DOHH2 (cell line): Measurements from ENCODE around the gene RHOU.

Source experiments
- H3F3A ChIP-seq: fragments of 200-600 bp; sonication (generic), shearing (Covaris generic); 2 replicates; pipeline ENCODE4 v1.6.0; 2016; ENCODE audit warnings: antibody characterized with exemption, mild to moderate bottlenecking; ENCODE audit not compliant: control insufficient read depth, insufficient read depth
- H3K27ac ChIP-seq: fragments of 200-600 bp; sonication (generic); 2 replicates; pipeline ENCODE4 v1.5.1; 2014; ENCODE audit warnings: low read depth, mild to moderate bottlenecking, low read length, moderate library complexity
- H3K27me3 ChIP-seq: fragments of 200-600 bp; sonication (generic); 2 replicates; pipeline ENCODE4 v1.6.1; 2014; ENCODE audit warnings: mild to moderate bottlenecking, low read length, mixed read lengths; ENCODE audit not compliant: control insufficient read depth
- H3K36me3 ChIP-seq: fragments of 200-600 bp; sonication (generic); 2 replicates; pipeline ENCODE4 v1.6.1; 2014; ENCODE audit warnings: mild to moderate bottlenecking, low read length, moderate library complexity, mixed read lengths; ENCODE audit not compliant: control insufficient read depth
- H3K4me1 ChIP-seq: fragments of 200-600 bp; sonication (generic); 2 replicates; pipeline ENCODE4 v1.6.1; 2014; ENCODE audit warnings: mild to moderate bottlenecking, low read length, mixed read lengths; ENCODE audit not compliant: control insufficient read depth
- H3K4me2 ChIP-seq: fragments of 200-600 bp; sonication (generic); 2 replicates; pipeline ENCODE4 v1.6.0; 2014; ENCODE audit warnings: mild to moderate bottlenecking, low read length, moderate library complexity
- H3K4me3 ChIP-seq: fragments of 200-600 bp; sonication (generic); 2 replicates; pipeline ENCODE4 v1.5.1; 2014; ENCODE audit warnings: mild to moderate bottlenecking, low read length, mixed read lengths
- H3K79me2 ChIP-seq: fragments of 200-600 bp; sonication (generic); 2 replicates; pipeline ENCODE4 v1.6.1; 2014; ENCODE audit warnings: mild to moderate bottlenecking, low read length, mixed read lengths; ENCODE audit not compliant: control insufficient read depth
- H3K9me2 ChIP-seq: fragments of 200-600 bp; sonication (generic); replicated peaks from 2 replicates; pipeline ENCODE4 v1.6.1; 2014; ENCODE audit warnings: mild to moderate bottlenecking, low read length, mixed read lengths; ENCODE audit not compliant: control insufficient read depth
- H3K9me3 ChIP-seq: fragments of 200-600 bp; sonication (generic); 2 replicates; pipeline ENCODE4 v1.6.1; 2014; ENCODE audit warnings: antibody characterized with exemption, low read length, mixed read lengths; ENCODE audit not compliant: control insufficient read depth, insufficient read depth
- H4K20me1 ChIP-seq: fragments of 200-600 bp; sonication (generic); 2 replicates; pipeline ENCODE4 v1.6.0; 2014; ENCODE audit warnings: low read depth, mild to moderate bottlenecking, antibody characterized with exemption, low read length, moderate library complexity; ENCODE audit not compliant: control insufficient read depth, insufficient read depth
- CTCF ChIP-seq: fragments of 200-600 bp; sonication (generic); IDR thresholded peaks from one replicate; pipeline ENCODE4 v1.5.1; 2014; ENCODE audit warnings: antibody characterized with exemption, mild to moderate bottlenecking, low read depth, low read length; ENCODE audit not compliant: poor library complexity, severe bottlenecking
- EZH2phosphoT487 ChIP-seq: fragments of 200-600 bp; sonication (generic); IDR thresholded peaks from 2 replicates; pipeline ENCODE4 v1.6.1; 2017; ENCODE audit warnings: borderline replicate concordance, mild to moderate bottlenecking, antibody characterized with exemption, low read length, moderate library complexity, mixed read lengths

Gene RHOU

GRCh38 chr1:228723921-228724320 lies 11.4 kb upstream of the RHOU start:
- Histone ChIP-seq H3K27me3 (0 out of 2 replicates have a peak, but pooled peaks cover 5% of the 10 kb centered on the region), H3F3A (no peaks in the 10 kb centered on the region), H4K20me1 (no peaks in the 10 kb centered on the region), H3K79me2 (no peaks in the 10 kb centered on the region), H3K4me3 (no peak overlapping the region), H3K4me1 (no peaks in the 10 kb centered on the region), H3K4me2 (no peak overlapping the region), H3K36me3 (no peaks in the 10 kb centered on the region), H3K27ac (no peak overlapping the region), H3K9me3 (no peaks in the 10 kb centered on the region), H3K9me2 (no peaks in the 10 kb centered on the region)
- TF ChIP-seq CTCF (no peak), EZH2phosphoT487 (no peak)

- peaks cover 5% of the 10 kb centered on the region; the same call in 1 of the 2 replicates for H3K27me3 ChIP-seq
- H4K20me1 ChIP-seq = no peaks in the 10 kb centered on the region
- no peak for TF ChIP-seq CTCF
- no peak for TF ChIP-seq EZH2phosphoT487
- no peaks in the 10 kb centered on the region for H3F3A ChIP-seq
- no peaks in the 10 kb centered on the region for H3K4me1 ChIP-seq
- no peaks in the 10 kb centered on the region for H3K36me3 ChIP-seq
- no peaks in the 10 kb centered on the region for H3K9me2 ChIP-seq
- no peaks in the 10 kb centered on the region for H3K79me2 ChIP-seq
- no peak overlapping the region for H3K4me3 ChIP-seq
- H3K9me3 ChIP-seq = no peaks in the 10 kb centered on the region
- H3K4me2 ChIP-seq = no peak overlapping the region
- no peak overlapping the region for H3K27ac ChIP-seq
Measured at GRCh38 chr1:228725178-228725577, 10.1 kb upstream of the RHOU start.

GRCh38 chr1:228727681-228728171 lies 7.6 kb upstream of the RHOU start:
- no peaks in the 10 kb centered on the region for H4K20me1 ChIP-seq
- H3K79me2 ChIP-seq = no peaks in the 10 kb centered on the region
- H3K36me3 ChIP-seq = no peaks in the 10 kb centered on the region
- no peaks in the 10 kb centered on the region for H3K4me1 ChIP-seq
- no peak for TF ChIP-seq EZH2phosphoT487
- TF ChIP-seq CTCF = no peak
- no peak overlapping the region for H3K4me3 ChIP-seq
- no peaks in the 10 kb centered on the region for H3F3A ChIP-seq
- no peak overlapping the region for H3K27ac ChIP-seq
- no peaks in the 10 kb centered on the region for H3K9me3 ChIP-seq
- no peaks in the 10 kb centered on the region for H3K9me2 ChIP-seq
- H3K4me2 ChIP-seq = no peak overlapping the region
- peaks cover 12% of the 10 kb centered on the region for H3K27me3 ChIP-seq

GRCh38 chr1:228732426-228732825 lies 2.9 kb upstream of the RHOU start:
- H3K27me3 ChIP-seq = peaks cover 8% of the 10 kb centered on the region
- H4K20me1 ChIP-seq = no peaks in the 10 kb centered on the region
- no peak overlapping the region for H3K27ac ChIP-seq
- no peak overlapping the region for H3K4me3 ChIP-seq
- no peaks in the 10 kb centered on the region for H3K79me2 ChIP-seq
- H3K4me1 ChIP-seq = no peaks in the 10 kb centered on the region
- H3F3A ChIP-seq = no peaks in the 10 kb centered on the region
- no peaks in the 10 kb centered on the region for H3K9me3 ChIP-seq
- H3K36me3 ChIP-seq = no peaks in the 10 kb centered on the region
- TF ChIP-seq CTCF (no peak), EZH2phosphoT487 (no peak)
- no peak overlapping the region for H3K4me2 ChIP-seq
- H3K9me2 ChIP-seq = no peaks in the 10 kb centered on the region
